GM19099 (cell line): Measurements from ENCODE around the gene TTLL10.

Experiments
- POLR2A ChIP-seq: IDR thresholded peaks from 3 replicates; pipeline ENCODE4 v1.6.1; 2011; ENCODE audit warnings: low read depth; ENCODE audit not compliant: insufficient read length; ENCODE audit errors: extremely low read depth

The TTLL10 gene

GRCh38 chr1:1173793-1174415 lies at the start of gene TTLL10:
Gene TTLL10, plus strand, starts transcription at chr1:1173880. Its CDS starts 5,336 bp downstream, at chr1:1179216.
- TF ChIP-seq POLR2A, result no peak

GRCh38 chr1:1124508-1124785 lies 49.2 kb upstream of the TTLL10 start:
- TF ChIP-seq POLR2A, result no peak

- TF ChIP-seq POLR2A, result no peak
Observed at GRCh38 chr1:1124786-1125642, 48.7 kb upstream of the TTLL10 start.

- TF ChIP-seq POLR2A, result no peak
Observed at GRCh38 chr1:1125945-1126344, 47.7 kb upstream of the TTLL10 start.

- no peak for TF ChIP-seq POLR2A
Observed at GRCh38 chr1:1127551-1128451, 45.9 kb upstream of the TTLL10 start.

GRCh38 chr1:1128454-1129139 lies 45.1 kb upstream of the TTLL10 start:
- no peak for TF ChIP-seq POLR2A

GRCh38 chr1:1129381-1129821 lies 44.3 kb upstream of the TTLL10 start:
- no peak for TF ChIP-seq POLR2A

- TF ChIP-seq POLR2A, result no peak
Observed at GRCh38 chr1:1130206-1131120, 43.2 kb upstream of the TTLL10 start.

GRCh38 chr1:1132042-1132950 lies 41.4 kb upstream of the TTLL10 start:
- no peak for TF ChIP-seq POLR2A

GRCh38 chr1:1132956-1133750 lies 40.5 kb upstream of the TTLL10 start:
- no peak for TF ChIP-seq POLR2A

GRCh38 chr1:1134300-1134970 lies 39.2 kb upstream of the TTLL10 start:
- TF ChIP-seq POLR2A, result no peak
